Nephron (organoid): ENCODE data around the gene CFAP68.

Source experiments
- H3K27ac Mint-ChIP-seq, 3 experiments: 2 replicates each; pipeline ENCODE4 v1.8.0; 2020; ENCODE audit warnings: mixed read lengths in 3 of 3, mild to moderate bottlenecking in 2 of 3, moderate library complexity in 1 of 3
- H3K27me3 Mint-ChIP-seq: 2 replicates; pipeline ENCODE4 v1.8.0; 2021; ENCODE audit warnings: low read depth, mild to moderate bottlenecking, moderate library complexity, mixed read lengths
- H3K36me3 Mint-ChIP-seq: 2 replicates; pipeline ENCODE4 v1.8.0; 2020; ENCODE audit warnings: low read depth, mixed read lengths
- H3K4me1 Mint-ChIP-seq: 2 replicates; pipeline ENCODE4 v1.8.0; 2020; ENCODE audit warnings: mixed read lengths
- H3K4me3 Mint-ChIP-seq, 3 experiments: 2 replicates each; pipeline ENCODE4 v1.8.0; 2020; ENCODE audit warnings: mild to moderate bottlenecking in 3 of 3, mixed read lengths in 3 of 3, moderate library complexity in 2 of 3
- H3K9me3 Mint-ChIP-seq: 2 replicates; pipeline ENCODE4 v1.8.0; 2020; ENCODE audit warnings: mixed read lengths
- TF ChIP-seq, protein P1 (sequence below), 3 experiments: fragments of 200-600 bp; sonication (generic); IDR thresholded peaks; one replicate each; pipeline ENCODE4 v1.5.0; 2021; ENCODE audit warnings: antibody characterized with exemption in 3 of 3; ENCODE audit not compliant: unreplicated experiment in 3 of 3

Gene CFAP68

DNA sequence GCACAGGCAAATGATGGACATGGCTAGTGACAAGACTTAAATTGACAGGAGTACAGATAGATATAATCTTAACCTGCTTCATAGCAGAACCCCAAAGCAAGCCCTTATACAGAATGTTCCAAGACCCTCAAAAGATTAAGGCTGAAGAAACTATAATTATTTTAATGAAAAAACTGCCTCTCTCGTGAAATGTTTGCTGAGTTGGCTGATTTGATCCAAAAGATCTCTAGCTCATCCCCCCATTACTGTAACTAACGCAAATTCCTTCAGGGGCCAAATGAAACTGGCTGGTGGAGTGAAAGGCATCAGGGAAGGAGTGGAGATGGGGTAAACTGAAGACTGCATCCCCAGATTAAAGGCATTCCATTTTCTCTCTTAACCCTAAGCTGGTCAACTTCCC is 27.2 kb upstream of the CFAP68 start:
- no peaks in the 10 kb centered on the region for H3K4me1 Mint-ChIP-seq
- no peak overlapping the region for H3K4me3 Mint-ChIP-seq

DNA sequence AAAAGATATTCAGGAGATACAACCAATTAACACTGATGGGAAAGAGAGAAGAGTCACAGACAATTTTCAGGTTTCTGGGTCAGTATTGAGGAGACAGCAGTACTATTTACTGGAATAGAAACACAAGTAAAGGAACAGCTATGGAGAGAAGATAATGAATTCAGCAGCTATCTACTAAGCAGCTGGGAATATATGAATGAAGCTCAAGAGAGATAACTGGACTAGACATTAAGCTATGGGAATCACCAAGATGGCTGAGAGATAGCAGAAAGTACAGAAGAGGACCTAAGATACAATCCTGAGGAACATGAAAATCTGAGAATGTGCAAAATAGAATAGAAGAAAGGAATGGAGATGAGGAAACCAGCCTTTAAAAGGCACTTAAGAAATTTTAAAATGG is 23.8 kb upstream of the CFAP68 start:
- Mint-ChIP-seq H3K4me3 (no peak overlapping the region), H3K27ac (no peak overlapping the region), H3K27me3 (no peaks in the 10 kb centered on the region), H3K4me1 (no peaks in the 10 kb centered on the region), H3K9me3 (no peaks in the 10 kb centered on the region), H3K36me3 (peaks cover 72% of the 10 kb centered on the region)
- TF ChIP-seq, protein P1, sequence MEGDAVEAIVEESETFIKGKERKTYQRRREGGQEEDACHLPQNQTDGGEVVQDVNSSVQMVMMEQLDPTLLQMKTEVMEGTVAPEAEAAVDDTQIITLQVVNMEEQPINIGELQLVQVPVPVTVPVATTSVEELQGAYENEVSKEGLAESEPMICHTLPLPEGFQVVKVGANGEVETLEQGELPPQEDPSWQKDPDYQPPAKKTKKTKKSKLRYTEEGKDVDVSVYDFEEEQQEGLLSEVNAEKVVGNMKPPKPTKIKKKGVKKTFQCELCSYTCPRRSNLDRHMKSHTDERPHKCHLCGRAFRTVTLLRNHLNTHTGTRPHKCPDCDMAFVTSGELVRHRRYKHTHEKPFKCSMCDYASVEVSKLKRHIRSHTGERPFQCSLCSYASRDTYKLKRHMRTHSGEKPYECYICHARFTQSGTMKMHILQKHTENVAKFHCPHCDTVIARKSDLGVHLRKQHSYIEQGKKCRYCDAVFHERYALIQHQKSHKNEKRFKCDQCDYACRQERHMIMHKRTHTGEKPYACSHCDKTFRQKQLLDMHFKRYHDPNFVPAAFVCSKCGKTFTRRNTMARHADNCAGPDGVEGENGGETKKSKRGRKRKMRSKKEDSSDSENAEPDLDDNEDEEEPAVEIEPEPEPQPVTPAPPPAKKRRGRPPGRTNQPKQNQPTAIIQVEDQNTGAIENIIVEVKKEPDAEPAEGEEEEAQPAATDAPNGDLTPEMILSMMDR (IDR thresholded peaks at IDR 0.05; ENCODE audit: unreplicated experiment in 3 of 3): no peak

More for the DNA sequence above, 27.2 kb upstream of the CFAP68 start:
- TF ChIP-seq, protein P1 (IDR thresholded peaks at IDR 0.05; ENCODE audit: unreplicated experiment in 3 of 3): no peak
- Mint-ChIP-seq H3K27me3 (no peaks in the 10 kb centered on the region), H3K36me3 (peaks cover 72% of the 10 kb centered on the region), H3K27ac (no peak overlapping the region), H3K9me3 (no peaks in the 10 kb centered on the region)

DNA sequence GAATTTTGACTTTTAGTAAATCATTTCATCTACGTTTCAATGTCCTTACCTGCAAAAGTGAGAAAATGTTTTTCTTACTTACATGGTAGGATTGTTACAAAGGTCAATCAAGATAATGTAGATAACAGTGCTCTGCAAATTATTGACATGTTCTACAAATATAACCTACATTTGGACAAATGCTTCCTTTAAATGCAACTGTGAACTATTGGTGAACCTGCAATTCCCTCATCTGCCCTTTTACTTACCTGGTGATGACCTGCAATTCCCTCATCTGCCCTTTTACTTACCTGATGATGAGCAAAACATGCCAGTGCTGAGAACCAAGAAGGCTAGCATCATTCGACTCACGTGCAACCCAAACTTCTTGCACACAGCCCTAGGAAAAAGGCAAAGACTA is 19.1 kb upstream of the CFAP68 start:
- Mint-ChIP-seq H3K4me1 (no peaks in the 10 kb centered on the region), H3K27me3 (no peaks in the 10 kb centered on the region), H3K9me3 (no peaks in the 10 kb centered on the region)

DNA sequence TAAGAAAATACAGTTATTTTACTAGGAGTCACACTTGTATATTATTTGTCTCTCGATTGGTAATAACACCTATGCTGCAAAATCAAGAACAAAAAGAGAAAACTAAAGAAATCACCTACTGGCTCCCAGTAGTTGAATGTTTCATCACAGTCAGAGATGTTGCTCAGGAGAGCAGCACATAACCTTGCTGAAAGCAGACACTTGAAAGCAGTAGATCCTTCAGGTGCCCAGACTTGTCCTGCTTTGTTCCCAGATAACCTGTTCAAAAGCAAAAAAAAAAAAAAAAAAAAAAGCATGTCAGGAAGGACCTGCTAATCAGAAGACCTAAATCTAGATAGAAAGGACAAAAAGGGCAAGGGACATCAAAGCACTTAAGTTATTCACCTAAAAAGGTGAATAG is 9.2 kb upstream of the CFAP68 start:
- TF ChIP-seq, protein P1 (IDR thresholded peaks at IDR 0.05; ENCODE audit: unreplicated experiment in 3 of 3): no peak
- Mint-ChIP-seq H3K4me3 (peak overlapping the region; percentile 37 to 47 (median 39)), H3K9me3 (no peaks in the 10 kb centered on the region), H3K27me3 (no peaks in the 10 kb centered on the region), H3K27ac (peak overlapping the region in 1 of 3 experiments; percentile 89), H3K4me1 (peaks cover 22% of the 10 kb centered on the region), H3K36me3 (peaks cover 34% of the 10 kb centered on the region)

More for the DNA sequence above, 19.1 kb upstream of the CFAP68 start:
- Mint-ChIP-seq H3K4me3 (no peak overlapping the region), H3K27ac (no peak overlapping the region), H3K36me3 (peaks cover 72% of the 10 kb centered on the region)
- TF ChIP-seq, protein P1 (IDR thresholded peaks at IDR 0.05; ENCODE audit: unreplicated experiment in 3 of 3): no peak

DNA sequence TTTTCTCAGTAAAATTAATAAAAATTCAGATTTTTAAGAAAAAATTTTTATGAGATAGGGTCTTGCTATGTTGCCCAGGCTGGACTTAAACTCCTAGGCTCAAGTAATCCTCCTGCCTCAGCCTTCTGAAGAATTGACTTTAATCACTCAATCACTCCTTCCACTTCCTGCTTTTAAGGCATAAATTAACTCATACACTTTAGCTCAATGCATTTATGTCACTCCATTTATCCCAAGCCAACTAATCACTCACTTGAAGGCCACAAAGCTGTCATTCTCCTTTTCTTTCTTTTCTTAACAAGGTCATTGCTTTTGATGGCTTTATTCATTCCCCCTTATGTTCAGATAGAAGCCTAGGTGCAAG is 8.8 kb upstream of the CFAP68 start:
- Mint-ChIP-seq H3K9me3 (no peaks in the 10 kb centered on the region), H3K36me3 (peaks cover 30% of the 10 kb centered on the region), H3K4me1 (peaks cover 22% of the 10 kb centered on the region), H3K4me3 (peak overlapping the region; percentile 94 to 99 (median 95)), H3K27ac (peak overlapping the region; percentile 89 to 97 (median 94)), H3K27me3 (no peaks in the 10 kb centered on the region)
- TF ChIP-seq, protein P1 (IDR thresholded peaks at IDR 0.05; ENCODE audit: unreplicated experiment in 3 of 3): no peak

DNA sequence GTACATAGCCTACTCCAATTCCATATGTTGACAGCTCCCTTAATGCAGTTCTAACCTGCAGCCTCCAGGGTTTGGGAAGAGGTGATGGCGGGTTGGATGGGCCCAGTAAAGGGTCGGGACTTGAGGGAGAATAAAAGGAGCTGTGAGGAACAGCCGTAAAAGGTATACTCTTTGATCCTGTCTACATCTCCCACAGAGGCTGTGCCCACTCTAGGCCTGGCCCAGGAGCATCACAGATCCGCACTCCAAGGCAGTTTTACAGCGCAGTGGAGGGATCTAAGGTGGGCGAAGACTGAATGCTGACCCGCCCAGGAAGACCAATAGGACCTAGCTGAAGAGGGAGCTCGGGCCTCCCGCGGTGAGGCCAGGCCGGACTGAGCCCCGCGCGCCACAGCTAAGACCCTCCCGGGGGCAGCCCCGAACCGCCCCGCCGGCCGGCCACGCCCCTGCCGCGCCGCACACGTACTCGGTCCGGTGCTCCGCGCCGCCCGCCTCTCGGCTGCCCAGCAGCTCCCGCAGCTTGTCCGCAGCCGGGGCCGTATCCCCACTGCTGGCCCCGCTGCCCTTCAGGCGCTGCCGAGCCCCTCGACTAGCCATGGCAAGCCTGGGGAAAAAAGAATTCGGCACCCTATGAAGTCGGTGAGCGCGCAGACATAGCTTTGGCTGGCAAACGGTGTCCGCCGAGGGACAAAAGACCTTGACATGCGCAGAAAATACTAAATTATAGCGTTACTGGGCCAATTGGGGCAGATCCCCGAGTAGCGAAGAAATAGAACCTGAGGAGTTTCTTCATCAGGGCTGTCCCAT is 8.3 kb upstream of the CFAP68 start, which contains the start of gene ALG9:
Gene ALG9 (minus strand): TSS at position 696 of the 807 bp plus-strand sequence. CDS start 99 bp downstream, at position 597.
- Mint-ChIP-seq H3K4me1 (peaks cover 22% of the 10 kb centered on the region), H3K4me3 (peak within 1 kb of the TSS; percentile 94 to 99 (median 95)), H3K36me3 (peaks cover 25% of the 10 kb centered on the region), H3K27ac (peak within 1 kb of the TSS; percentile 89 to 97 (median 94)), H3K27me3 (no peaks in the 10 kb centered on the region), H3K9me3 (no peaks in the 10 kb centered on the region)
- TF ChIP-seq, protein P1 (IDR thresholded peaks at IDR 0.05; ENCODE audit: unreplicated experiment in 3 of 3): peak; percentile 27 to 48 (median 36)
